Osteoblast (primary cell): ENCODE data around the gene STAT4. TPM values are rescaled to one million over a fixed set of nuclear protein-coding genes. Genes with fewer than 3 reads are reported as not detected.

Experiments used
- DNase-seq: peaks from one replicate; pipeline ENCODE4 v3.0.0; 2011; ENCODE audit warnings: low spot score, mixed read lengths; ENCODE audit not compliant: insufficient read length; ENCODE audit errors: missing footprints
- H2AFZ ChIP-seq: 2 replicates; pipeline ENCODE4 v1.6.0; 2011; ENCODE audit warnings: mild to moderate bottlenecking, low read length
- H3K27ac ChIP-seq: 2 replicates; pipeline ENCODE4 v1.5.1; 2011; ENCODE audit warnings: mild to moderate bottlenecking, low read depth, low read length, moderate library complexity
- H3K27me3 ChIP-seq: 2 replicates; pipeline ENCODE4 v1.6.0; 2012; ENCODE audit warnings: mild to moderate bottlenecking, control low read depth, inconsistent platforms, low read length, moderate library complexity; ENCODE audit not compliant: insufficient read depth
- H3K36me3 ChIP-seq: 2 replicates; pipeline ENCODE4 v1.5.1; 2011; ENCODE audit warnings: mild to moderate bottlenecking, low read length, control low read depth, moderate library complexity; ENCODE audit not compliant: insufficient read depth
- H3K4me1 ChIP-seq: 2 replicates; pipeline ENCODE4 v1.5.1; 2011; ENCODE audit warnings: mild to moderate bottlenecking, low read length, control low read depth, moderate library complexity; ENCODE audit not compliant: insufficient read depth
- H3K4me2 ChIP-seq: 2 replicates; pipeline ENCODE4 v1.6.0; 2011; ENCODE audit warnings: mild to moderate bottlenecking, low read length; ENCODE audit not compliant: insufficient read depth
- H3K4me3 ChIP-seq: fragments of 200-600 bp; sonication (generic); 3 replicates; pipeline ENCODE4 v1.5.1; 2012; ENCODE audit warnings: mild to moderate bottlenecking, low read length, inconsistent platforms; ENCODE audit not compliant: insufficient read depth
- H3K79me2 ChIP-seq: 2 replicates; pipeline ENCODE4 v1.6.0; 2012; ENCODE audit warnings: mild to moderate bottlenecking, low read length, control low read depth, inconsistent platforms; ENCODE audit not compliant: insufficient read depth
- H3K9me3 ChIP-seq: 2 replicates; pipeline ENCODE4 v1.5.1; 2011; ENCODE audit warnings: low read depth, low read length, control low read depth
- H4K20me1 ChIP-seq: 2 replicates; pipeline ENCODE4 v1.6.0; 2012; ENCODE audit warnings: mild to moderate bottlenecking, low read length, control low read depth; ENCODE audit not compliant: insufficient read depth
- total RNA-seq: library from RNA; depleted of rRNA; stranded (reverse); fragments of >200 nt; gene quantifications from 2 replicates; pipeline ENCODE4 v1.2.3, GENCODE V29; 2012
- TF ChIP-seq, protein P1 (sequence below): IDR thresholded peaks from 2 replicates; pipeline ENCODE4 v1.5.1; 2011; ENCODE audit warnings: mild to moderate bottlenecking, low read depth, low read length, moderate library complexity; ENCODE audit errors: extremely low read depth

STAT4 gene
- total RNA-seq, 1 donor: 16.6 TPM

DNA sequence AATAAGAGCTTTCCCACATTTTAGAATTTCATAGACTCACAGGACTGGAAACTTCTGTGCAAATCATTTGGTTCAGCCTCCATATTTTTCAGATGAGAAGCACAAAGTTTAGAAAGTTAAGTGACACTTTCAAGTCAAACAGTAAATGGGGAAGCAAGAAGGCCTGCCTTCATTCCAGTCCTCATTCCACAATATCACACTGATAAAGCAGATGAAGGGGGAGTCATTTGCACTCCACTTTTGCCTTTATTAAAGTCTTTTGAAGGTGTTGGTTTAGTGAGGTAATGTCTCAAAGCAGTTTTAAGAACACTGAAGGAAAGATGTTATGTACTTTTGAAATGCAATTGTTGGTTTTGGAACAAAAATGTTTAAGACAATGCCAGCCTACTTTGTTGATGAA lies 32.7 kb upstream of the STAT4 start:
- Histone ChIP-seq H3K9me3 (no peaks in the 10 kb centered on the region), H3K79me2 (no peaks in the 10 kb centered on the region), H3K4me3 (no peak overlapping the region), H4K20me1 (no peaks in the 10 kb centered on the region), H3K27ac (no peak overlapping the region), H3K27me3 (no peaks in the 10 kb centered on the region), H3K4me2 (no peak overlapping the region), H3K4me1 (peaks cover 32% of the 10 kb centered on the region), H2AFZ (peak overlapping the region; percentile 70), H3K36me3 (no peaks in the 10 kb centered on the region)
- no peak for DNase-seq
- TF ChIP-seq, protein P1, sequence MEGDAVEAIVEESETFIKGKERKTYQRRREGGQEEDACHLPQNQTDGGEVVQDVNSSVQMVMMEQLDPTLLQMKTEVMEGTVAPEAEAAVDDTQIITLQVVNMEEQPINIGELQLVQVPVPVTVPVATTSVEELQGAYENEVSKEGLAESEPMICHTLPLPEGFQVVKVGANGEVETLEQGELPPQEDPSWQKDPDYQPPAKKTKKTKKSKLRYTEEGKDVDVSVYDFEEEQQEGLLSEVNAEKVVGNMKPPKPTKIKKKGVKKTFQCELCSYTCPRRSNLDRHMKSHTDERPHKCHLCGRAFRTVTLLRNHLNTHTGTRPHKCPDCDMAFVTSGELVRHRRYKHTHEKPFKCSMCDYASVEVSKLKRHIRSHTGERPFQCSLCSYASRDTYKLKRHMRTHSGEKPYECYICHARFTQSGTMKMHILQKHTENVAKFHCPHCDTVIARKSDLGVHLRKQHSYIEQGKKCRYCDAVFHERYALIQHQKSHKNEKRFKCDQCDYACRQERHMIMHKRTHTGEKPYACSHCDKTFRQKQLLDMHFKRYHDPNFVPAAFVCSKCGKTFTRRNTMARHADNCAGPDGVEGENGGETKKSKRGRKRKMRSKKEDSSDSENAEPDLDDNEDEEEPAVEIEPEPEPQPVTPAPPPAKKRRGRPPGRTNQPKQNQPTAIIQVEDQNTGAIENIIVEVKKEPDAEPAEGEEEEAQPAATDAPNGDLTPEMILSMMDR: no peak

DNA sequence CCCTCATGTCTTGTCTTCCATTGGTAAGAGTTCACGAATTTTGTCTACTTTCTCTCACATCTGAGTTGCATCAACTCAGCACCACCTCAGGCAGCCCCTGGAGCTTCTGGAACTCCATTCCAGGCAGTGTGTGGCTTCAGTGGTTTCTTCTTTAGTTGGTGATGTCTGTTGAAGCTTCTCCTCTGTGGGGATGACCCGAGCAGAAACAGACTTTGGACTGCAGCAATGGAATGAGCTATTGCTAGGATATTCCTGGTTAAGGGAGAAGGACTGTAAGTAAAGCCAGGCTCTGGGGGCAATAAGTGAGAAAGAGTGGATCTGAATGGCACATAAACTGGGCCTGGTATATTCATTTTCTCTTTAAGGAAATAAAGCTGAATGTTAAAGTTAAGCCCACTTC lies 32.3 kb upstream of the STAT4 start:
- Histone ChIP-seq H3K4me1 (peaks cover 30% of the 10 kb centered on the region), H4K20me1 (no peaks in the 10 kb centered on the region), H3K79me2 (no peaks in the 10 kb centered on the region), H3K9me3 (no peaks in the 10 kb centered on the region), H3K27ac (no peak overlapping the region), H3K4me3 (no peak overlapping the region), H3K36me3 (no peaks in the 10 kb centered on the region), H3K4me2 (no peak overlapping the region), H2AFZ (no peak overlapping the region), H3K27me3 (no peaks in the 10 kb centered on the region)
- no peak for DNase-seq
- TF ChIP-seq, protein P1: no peak

DNA sequence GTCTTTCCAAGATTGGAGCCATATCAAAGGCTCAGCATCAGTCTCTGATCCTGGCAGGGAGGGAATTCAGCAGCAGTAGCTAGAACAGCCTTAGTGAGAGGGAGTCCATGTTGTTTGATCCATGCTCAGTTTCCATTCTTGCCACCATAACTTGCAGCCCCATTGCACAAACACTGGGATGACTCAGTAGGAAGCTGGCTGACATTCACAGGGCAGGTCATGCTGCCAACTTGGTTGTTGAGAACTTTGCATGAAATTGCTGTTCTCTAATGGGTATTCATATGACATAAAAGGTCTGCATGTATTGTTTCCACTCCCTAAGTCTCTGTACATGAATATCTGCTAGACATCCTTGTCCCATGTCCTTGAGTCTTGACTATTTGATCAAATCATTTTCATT lies 29.9 kb upstream of the STAT4 start:
- Histone ChIP-seq H3K4me2 (no peak overlapping the region), H3K79me2 (no peaks in the 10 kb centered on the region), H3K27me3 (no peaks in the 10 kb centered on the region), H3K4me1 (peaks cover 26% of the 10 kb centered on the region), H2AFZ (no peak overlapping the region), H3K4me3 (no peak overlapping the region), H3K36me3 (no peaks in the 10 kb centered on the region), H3K9me3 (no peaks in the 10 kb centered on the region), H4K20me1 (no peaks in the 10 kb centered on the region), H3K27ac (no peak overlapping the region)
- TF ChIP-seq, protein P1: no peak
- DNase-seq: no peak

DNA sequence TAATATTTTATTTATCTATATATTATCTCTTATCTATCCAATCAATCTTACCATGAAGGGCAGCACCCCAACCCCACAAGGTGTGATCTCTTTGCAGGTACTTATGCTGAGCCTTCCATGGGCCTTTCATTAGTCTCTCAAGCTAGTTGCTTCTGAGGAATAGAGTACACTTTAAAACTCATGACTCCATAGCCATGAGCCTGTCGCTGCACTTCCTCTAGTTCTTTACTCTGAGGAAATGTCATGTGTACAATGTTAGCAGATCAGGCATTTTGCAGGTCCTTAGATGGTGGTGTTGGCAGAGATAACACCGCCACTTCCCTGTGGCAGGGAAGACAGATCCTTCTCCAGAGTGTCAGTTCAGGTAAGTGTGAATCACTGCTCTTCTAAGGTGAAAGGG lies 29.5 kb upstream of the STAT4 start:
- H3K4me2 ChIP-seq: no peak overlapping the region
- H3K27me3 ChIP-seq: no peaks in the 10 kb centered on the region
- no peaks in the 10 kb centered on the region for H4K20me1 ChIP-seq
- H3K4me3 ChIP-seq: no peak overlapping the region
- H2AFZ ChIP-seq: no peak overlapping the region
- DNase-seq: no peak
- no peak overlapping the region for H3K27ac ChIP-seq
- H3K79me2 ChIP-seq: no peaks in the 10 kb centered on the region
- no peaks in the 10 kb centered on the region for H3K36me3 ChIP-seq
- TF ChIP-seq, protein P1: no peak
- no peaks in the 10 kb centered on the region for H3K9me3 ChIP-seq
- H3K4me1 ChIP-seq: peaks cover 26% of the 10 kb centered on the region
